HG03457 (cell line): ENCODE data around the gene RNF212.

ENCODE experiments used
- ATAC-seq: cut with Tn5 transposase; IDR thresholded peaks from one replicate; pipeline ENCODE4 v1.9.1; 2021; ENCODE audit warnings: moderate number of reproducible peaks; ENCODE audit not compliant: unreplicated experiment

The RNF212 gene

GRCh38 chr4:1022051-1022738 lies 91.2 kb downstream of the RNF212 start:
- ATAC-seq = no peak
